MCF 10A (cell line): ENCODE measurements around the gene ARHGEF28. TPM values are rescaled to one million over a fixed set of nuclear protein-coding genes. Genes with fewer than 3 reads are reported as not detected.

Experiments used
- BruUV-seq: library from RNA; stranded (reverse); fragments of 400-500 nt; replicated peaks from 2 replicates; lab custom pipeline; 2021; lab: Mats Ljungman, UMichigan
- CTCF ChIA-PET: fragments of 300-600 bp; sonication (Branson Sonifier 250); formaldehyde crosslinking; extraction: SDS; loops from one replicate; lab custom pipeline; 2021; ENCODE audit warnings: antibody characterized with exemption, inconsistent platforms; lab: Yijun Ruan, JAX
- POLR2A ChIA-PET: fragments of 300-600, 350-650 bp; sonication (Branson Sonifier 250); formaldehyde crosslinking; extraction: SDS; loops from one replicate; lab custom pipeline; 2020; ENCODE audit warnings: antibody characterized with exemption, inconsistent platforms; lab: Yijun Ruan, JAX
- DNase-seq: peaks from one replicate; pipeline ENCODE4 v3.0.0-alpha.2; 2018; ENCODE audit not compliant: unreplicated experiment
- H3K27ac Mint-ChIP-seq: one replicate; pipeline ENCODE4 v1.8.0; 2022; ENCODE audit warnings: mild to moderate bottlenecking, low read depth, mixed read lengths; ENCODE audit not compliant: unreplicated experiment
- H3K27me3 Mint-ChIP-seq: one replicate; pipeline ENCODE4 v1.8.0; 2022; ENCODE audit warnings: mixed read lengths; ENCODE audit not compliant: insufficient read depth, unreplicated experiment
- H3K36me3 Mint-ChIP-seq: one replicate; pipeline ENCODE4 v1.8.0; 2022; ENCODE audit warnings: mild to moderate bottlenecking, moderate library complexity, mixed read lengths; ENCODE audit not compliant: insufficient read depth, unreplicated experiment
- H3K4me1 Mint-ChIP-seq: one replicate; pipeline ENCODE4 v1.8.0; 2022; ENCODE audit warnings: mixed read lengths; ENCODE audit not compliant: insufficient read depth, unreplicated experiment
- H3K4me3 Mint-ChIP-seq: one replicate; pipeline ENCODE4 v1.8.0; 2022; ENCODE audit warnings: mild to moderate bottlenecking, moderate library complexity, mixed read lengths; ENCODE audit not compliant: unreplicated experiment
- H3K9me3 Mint-ChIP-seq: one replicate; pipeline ENCODE4 v1.8.0; 2022; ENCODE audit warnings: mixed read lengths; ENCODE audit not compliant: unreplicated experiment
- intact Hi-C: fragments of 100-400 bp; cut with micrococcal nuclease; formaldehyde crosslinking; loops from 2 replicates; pipeline ENCODE4 v1.14.1; 2022
- total RNA-seq: library from RNA; stranded (reverse); gene quantifications from 2 replicates; pipeline ENCODE4 v1.2.3, GENCODE V29; 2022
- TF ChIP-seq, protein P1 (sequence below): fragments of 200-600 bp; IDR thresholded peaks from one replicate; pipeline ENCODE4 v1.8.0; 2022; ENCODE audit warnings: antibody characterized with exemption, mild to moderate bottlenecking; ENCODE audit not compliant: unreplicated experiment

ARHGEF28 gene
- total RNA-seq, 1 experiment from 2014 or later: 34.8 TPM

DNA sequence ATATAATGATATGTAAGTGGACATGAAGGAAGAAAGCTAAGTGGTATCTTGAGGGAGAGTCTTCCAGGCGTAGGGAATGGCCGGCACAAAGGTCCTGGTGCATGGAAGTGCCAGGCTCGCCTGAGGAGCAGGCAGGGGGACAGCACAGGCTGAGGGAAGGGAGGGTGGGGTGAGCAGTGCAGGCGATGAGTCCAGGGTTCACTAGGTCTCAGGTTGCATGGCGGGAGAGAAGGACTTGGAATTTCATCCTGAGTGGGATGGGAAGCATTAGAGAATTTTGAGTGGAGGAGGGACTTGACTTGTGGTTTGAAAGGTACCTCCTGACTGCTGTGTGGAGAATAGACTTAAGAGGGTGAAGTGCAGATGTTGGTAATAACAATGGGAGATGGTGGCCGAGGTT lies 268.9 kb downstream of the ARHGEF28 start:
- Mint-ChIP-seq H3K36me3 (peaks cover 76% of the 10 kb centered on the region), H3K27me3 (no peaks in the 10 kb centered on the region), H3K9me3 (no peaks in the 10 kb centered on the region), H3K4me1 (peaks cover 23% of the 10 kb centered on the region), H3K4me3 (no peak overlapping the region), H3K27ac (no peak overlapping the region)
- TF ChIP-seq, protein P1, sequence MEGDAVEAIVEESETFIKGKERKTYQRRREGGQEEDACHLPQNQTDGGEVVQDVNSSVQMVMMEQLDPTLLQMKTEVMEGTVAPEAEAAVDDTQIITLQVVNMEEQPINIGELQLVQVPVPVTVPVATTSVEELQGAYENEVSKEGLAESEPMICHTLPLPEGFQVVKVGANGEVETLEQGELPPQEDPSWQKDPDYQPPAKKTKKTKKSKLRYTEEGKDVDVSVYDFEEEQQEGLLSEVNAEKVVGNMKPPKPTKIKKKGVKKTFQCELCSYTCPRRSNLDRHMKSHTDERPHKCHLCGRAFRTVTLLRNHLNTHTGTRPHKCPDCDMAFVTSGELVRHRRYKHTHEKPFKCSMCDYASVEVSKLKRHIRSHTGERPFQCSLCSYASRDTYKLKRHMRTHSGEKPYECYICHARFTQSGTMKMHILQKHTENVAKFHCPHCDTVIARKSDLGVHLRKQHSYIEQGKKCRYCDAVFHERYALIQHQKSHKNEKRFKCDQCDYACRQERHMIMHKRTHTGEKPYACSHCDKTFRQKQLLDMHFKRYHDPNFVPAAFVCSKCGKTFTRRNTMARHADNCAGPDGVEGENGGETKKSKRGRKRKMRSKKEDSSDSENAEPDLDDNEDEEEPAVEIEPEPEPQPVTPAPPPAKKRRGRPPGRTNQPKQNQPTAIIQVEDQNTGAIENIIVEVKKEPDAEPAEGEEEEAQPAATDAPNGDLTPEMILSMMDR: no peak
- DNase-seq: no peak
- ChIA-PET POLR2A (no interaction called here), CTCF (interaction anchor here (0.6 kb wide), 1 partner anchor 155 kb away, joined by 5 read pairs; no protein-coding TSS in a partner anchor)
- intact Hi-C loops: no loop called here
- no TSS peak for BruUV-seq

DNA sequence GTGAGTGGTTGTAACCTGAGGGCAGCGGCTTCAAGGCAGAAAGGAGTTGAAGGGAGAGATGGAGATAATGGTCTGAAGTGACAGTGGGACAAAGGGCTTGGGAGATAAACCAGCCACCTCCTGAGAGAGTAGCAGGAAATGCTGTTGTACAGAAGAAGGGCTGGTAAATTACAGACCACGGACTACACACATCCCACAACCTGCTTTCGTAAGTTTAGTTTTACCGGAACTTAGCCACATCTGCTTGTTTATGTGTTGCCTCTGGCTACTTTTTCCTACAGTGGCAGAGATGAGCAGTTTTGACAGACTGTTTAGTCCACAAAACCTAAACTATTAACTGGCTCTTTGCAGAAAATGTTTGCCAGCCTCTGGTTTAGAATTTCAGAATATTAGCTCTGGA lies 269.5 kb downstream of the ARHGEF28 start:
- H3K36me3 Mint-ChIP-seq: peaks cover 76% of the 10 kb centered on the region
- POLR2A ChIA-PET: no interaction called here
- no peak overlapping the region for H3K4me3 Mint-ChIP-seq
- H3K27me3 Mint-ChIP-seq: no peaks in the 10 kb centered on the region
- peaks cover 25% of the 10 kb centered on the region for H3K4me1 Mint-ChIP-seq
- DNase-seq: no peak
- no TSS peak for BruUV-seq
- no peaks in the 10 kb centered on the region for H3K9me3 Mint-ChIP-seq
- TF ChIP-seq, protein P1: no peak
- CTCF ChIA-PET: interaction anchor here (0.7 kb wide), 1 partner anchor 101 kb away, joined by 3 read pairs; no protein-coding TSS in a partner anchor
- intact Hi-C loops: no loop called here
- no peak overlapping the region for H3K27ac Mint-ChIP-seq

DNA sequence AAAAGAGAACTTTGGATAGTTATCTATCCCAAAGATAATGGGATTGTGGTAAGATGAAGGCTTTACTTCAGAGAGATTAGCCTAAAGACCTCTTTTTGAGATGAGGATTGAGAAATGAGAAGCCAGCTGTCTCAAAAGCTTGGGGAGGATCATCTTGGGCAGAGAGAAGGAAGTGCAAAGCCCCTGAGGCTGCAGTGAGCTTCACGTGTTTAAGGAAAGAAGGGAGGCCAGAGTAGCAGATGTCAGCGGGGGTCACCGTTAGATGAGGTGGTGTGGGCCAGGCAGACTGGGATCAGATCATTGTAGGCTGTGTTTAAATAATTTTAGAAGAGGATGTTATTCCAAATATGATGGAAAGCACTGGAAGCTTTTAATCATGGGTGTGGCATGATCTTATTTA lies 270.1 kb downstream of the ARHGEF28 start:
- Mint-ChIP-seq H3K27ac (no peak overlapping the region), H3K36me3 (peaks cover 76% of the 10 kb centered on the region), H3K4me1 (peaks cover 31% of the 10 kb centered on the region), H3K27me3 (no peaks in the 10 kb centered on the region), H3K4me3 (no peak overlapping the region), H3K9me3 (no peaks in the 10 kb centered on the region)
- intact Hi-C loops: no loop called here
- TF ChIP-seq, protein P1: no peak
- no TSS peak for BruUV-seq
- ChIA-PET CTCF (interaction anchor here (0.7 to 1.0 kb wide), 2 partner anchors 102 to 425 kb away, joined by 3 read pairs; no protein-coding TSS in a partner anchor), POLR2A (no interaction called here)
- DNase-seq: no peak

DNA sequence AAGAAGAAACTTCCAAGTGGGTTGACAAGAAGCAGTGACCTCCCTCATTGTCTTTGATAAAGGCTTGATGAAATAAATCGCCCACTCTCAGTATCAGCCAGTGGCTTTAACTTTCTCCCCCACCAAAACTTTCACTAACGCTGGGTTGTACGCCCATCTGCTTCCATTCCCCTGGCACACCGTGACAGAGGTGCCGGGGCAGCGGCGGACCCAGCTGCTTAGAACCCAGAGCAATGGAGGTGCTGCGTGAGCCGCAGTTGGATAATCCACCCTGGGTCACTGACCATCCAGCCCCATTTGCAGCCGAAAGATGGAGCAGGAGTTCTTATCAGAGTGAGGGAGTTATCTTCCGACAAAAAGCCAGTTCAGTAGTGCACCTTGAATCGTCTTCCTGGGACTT lies 270.7 kb downstream of the ARHGEF28 start:
- POLR2A ChIA-PET: no interaction called here
- intact Hi-C loops: no loop called here
- peaks cover 77% of the 10 kb centered on the region for H3K36me3 Mint-ChIP-seq

More for the DNA sequence above, 270.7 kb downstream of the ARHGEF28 start:
- Mint-ChIP-seq H3K9me3 (no peaks in the 10 kb centered on the region), H3K4me1 (peaks cover 37% of the 10 kb centered on the region), H3K4me3 (no peak overlapping the region), H3K27me3 (no peaks in the 10 kb centered on the region), H3K27ac (no peak overlapping the region)
- no TSS peak for BruUV-seq
- no peak for DNase-seq
- CTCF ChIA-PET: interaction anchor here (1.0 kb wide), 1 partner anchor 424 kb away, joined by 3 read pairs; no protein-coding TSS in a partner anchor
- TF ChIP-seq, protein P1: no peak
